Measurements from ENCODE around the gene TCAIM.

DNA sequence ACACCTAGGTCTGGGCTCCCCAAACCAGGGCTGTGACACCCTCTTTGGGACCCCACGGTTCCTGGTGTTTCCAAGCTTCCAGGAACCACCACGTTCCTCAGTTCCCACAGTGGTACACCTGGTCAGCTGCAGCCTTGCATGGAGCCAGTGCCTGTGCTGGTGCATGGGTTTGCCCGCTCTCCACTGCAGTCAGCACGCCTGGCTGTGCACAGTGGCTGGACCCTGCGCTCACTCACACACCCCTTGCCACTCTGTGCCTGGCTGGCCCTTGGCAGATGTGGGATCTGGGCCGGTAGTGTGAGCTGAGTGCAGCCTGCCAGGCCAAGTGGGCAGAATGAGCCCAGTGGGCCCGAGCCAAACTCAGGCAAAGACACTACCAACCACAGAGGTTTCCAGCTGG, 48.8 kb downstream of the TCAIM start:
- TF ChIP-seq, protein P1, sequence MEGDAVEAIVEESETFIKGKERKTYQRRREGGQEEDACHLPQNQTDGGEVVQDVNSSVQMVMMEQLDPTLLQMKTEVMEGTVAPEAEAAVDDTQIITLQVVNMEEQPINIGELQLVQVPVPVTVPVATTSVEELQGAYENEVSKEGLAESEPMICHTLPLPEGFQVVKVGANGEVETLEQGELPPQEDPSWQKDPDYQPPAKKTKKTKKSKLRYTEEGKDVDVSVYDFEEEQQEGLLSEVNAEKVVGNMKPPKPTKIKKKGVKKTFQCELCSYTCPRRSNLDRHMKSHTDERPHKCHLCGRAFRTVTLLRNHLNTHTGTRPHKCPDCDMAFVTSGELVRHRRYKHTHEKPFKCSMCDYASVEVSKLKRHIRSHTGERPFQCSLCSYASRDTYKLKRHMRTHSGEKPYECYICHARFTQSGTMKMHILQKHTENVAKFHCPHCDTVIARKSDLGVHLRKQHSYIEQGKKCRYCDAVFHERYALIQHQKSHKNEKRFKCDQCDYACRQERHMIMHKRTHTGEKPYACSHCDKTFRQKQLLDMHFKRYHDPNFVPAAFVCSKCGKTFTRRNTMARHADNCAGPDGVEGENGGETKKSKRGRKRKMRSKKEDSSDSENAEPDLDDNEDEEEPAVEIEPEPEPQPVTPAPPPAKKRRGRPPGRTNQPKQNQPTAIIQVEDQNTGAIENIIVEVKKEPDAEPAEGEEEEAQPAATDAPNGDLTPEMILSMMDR (conservative IDR thresholded peaks at IDR 0.05; ENCODE audit: low read depth in 2 of 2) = no peak
- no peak for TF ChIP-seq POLR2AphosphoS5 (IDR thresholded peaks at IDR 0.05; ENCODE audit: low read depth)
- TF ChIP-seq ZNF114 (CRISPR knock-in tag; IDR thresholded peaks at IDR 0.05) = no peak
- TF ChIP-seq EZH2 (IDR thresholded peaks at IDR 0.05; ENCODE audit: low read depth, unreplicated experiment) = no peak
- TF ChIP-seq EZH2phosphoT487 (IDR thresholded peaks at IDR 0.05; ENCODE audit: unreplicated experiment) = no peak
- TF ChIP-seq, protein P2, sequence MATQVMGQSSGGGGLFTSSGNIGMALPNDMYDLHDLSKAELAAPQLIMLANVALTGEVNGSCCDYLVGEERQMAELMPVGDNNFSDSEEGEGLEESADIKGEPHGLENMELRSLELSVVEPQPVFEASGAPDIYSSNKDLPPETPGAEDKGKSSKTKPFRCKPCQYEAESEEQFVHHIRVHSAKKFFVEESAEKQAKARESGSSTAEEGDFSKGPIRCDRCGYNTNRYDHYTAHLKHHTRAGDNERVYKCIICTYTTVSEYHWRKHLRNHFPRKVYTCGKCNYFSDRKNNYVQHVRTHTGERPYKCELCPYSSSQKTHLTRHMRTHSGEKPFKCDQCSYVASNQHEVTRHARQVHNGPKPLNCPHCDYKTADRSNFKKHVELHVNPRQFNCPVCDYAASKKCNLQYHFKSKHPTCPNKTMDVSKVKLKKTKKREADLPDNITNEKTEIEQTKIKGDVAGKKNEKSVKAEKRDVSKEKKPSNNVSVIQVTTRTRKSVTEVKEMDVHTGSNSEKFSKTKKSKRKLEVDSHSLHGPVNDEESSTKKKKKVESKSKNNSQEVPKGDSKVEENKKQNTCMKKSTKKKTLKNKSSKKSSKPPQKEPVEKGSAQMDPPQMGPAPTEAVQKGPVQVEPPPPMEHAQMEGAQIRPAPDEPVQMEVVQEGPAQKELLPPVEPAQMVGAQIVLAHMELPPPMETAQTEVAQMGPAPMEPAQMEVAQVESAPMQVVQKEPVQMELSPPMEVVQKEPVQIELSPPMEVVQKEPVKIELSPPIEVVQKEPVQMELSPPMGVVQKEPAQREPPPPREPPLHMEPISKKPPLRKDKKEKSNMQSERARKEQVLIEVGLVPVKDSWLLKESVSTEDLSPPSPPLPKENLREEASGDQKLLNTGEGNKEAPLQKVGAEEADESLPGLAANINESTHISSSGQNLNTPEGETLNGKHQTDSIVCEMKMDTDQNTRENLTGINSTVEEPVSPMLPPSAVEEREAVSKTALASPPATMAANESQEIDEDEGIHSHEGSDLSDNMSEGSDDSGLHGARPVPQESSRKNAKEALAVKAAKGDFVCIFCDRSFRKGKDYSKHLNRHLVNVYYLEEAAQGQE (IDR thresholded peaks at IDR 0.05; ENCODE audit: unreplicated experiment) = no peak
- TF ChIP-seq CREB1 (CRISPR knock-in tag; IDR thresholded peaks at IDR 0.05; ENCODE audit: low read depth) = no peak
- TF ChIP-seq JUNB (IDR thresholded peaks at IDR 0.05; ENCODE audit: unreplicated experiment) = no peak

Data from GM23338 (cell line).